ENCODE measurements around the gene ADAMTSL5. TPM values are rescaled to one million over a fixed set of nuclear protein-coding genes. Genes with fewer than 3 reads are reported as not detected.

ADAMTSL5 gene
- total RNA-seq, 4 donors from 2014 or later = 2.6 to 3.7 (median 2.7) TPM; not detected in 1

DNA sequence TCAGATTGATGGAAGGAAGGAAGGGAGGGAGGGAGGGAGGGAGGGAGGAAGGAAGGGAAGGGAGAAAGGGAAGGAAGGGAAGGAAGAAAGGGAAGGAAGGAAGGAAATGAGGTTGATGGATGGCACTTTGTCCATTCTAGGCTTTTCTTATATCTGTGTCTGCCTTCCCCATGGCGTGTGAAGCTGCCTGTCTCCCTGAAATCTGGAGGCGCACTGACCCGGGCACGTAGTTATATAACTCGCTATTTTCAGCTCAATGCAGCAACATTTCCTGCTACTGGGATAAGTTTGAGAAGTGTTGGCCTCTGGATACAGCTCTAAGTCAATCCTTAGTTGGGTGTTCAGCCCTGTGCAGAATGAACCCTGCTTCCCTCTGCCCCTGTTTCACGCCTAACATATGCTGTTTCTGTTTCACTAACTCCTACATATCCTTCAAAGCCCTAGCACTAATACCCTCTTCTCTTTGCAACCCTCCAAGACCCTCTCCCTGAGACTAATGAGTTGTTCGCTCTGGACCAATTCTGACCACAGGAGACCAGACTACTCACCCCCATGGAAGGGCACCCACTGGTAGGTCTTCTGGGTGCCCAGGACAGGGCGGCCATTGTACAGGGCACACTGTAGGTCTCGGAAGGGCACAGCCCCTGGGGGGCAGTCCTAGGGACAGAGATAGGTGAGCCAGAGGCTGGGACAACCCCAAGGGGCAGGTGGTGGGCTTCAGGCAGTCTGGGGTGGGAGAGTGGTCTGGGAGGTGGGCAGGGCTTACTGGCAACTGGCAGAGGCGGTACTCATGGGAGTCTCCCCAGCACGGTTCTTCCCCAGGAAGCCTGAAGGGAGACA lies 3.0 kb downstream of the ADAMTSL5 start:
- Histone ChIP-seq H3K4me3 (no peak overlapping the region), H3K36me3 (no peaks in the 10 kb centered on the region), H3K27ac (peak overlapping the region in 1 of 4 donors; percentile 15), H3K9me3 (no peaks in the 10 kb centered on the region), H3K4me1 (peaks cover 5 to 25% (median 13%) of the 10 kb centered on the region in 4 donors), H3K27me3 (peaks cover 48% of the 10 kb centered on the region)
- 47 to 50% methylated on average over 6 to 11 of the region's 11 CpGs for WGBS, 2 donors (ENCODE audit: low coverage in 1 of 2)
- no peak for DNase-seq
- TF ChIP-seq POLR2AphosphoS5 (IDR thresholded peaks at IDR 0.05) (no peak), EP300 (IDR thresholded peaks at IDR 0.05; ENCODE audit: low read depth) (no peak), POLR2A (IDR thresholded peaks at IDR 0.05) (no peak)
- TF ChIP-seq, protein P1, sequence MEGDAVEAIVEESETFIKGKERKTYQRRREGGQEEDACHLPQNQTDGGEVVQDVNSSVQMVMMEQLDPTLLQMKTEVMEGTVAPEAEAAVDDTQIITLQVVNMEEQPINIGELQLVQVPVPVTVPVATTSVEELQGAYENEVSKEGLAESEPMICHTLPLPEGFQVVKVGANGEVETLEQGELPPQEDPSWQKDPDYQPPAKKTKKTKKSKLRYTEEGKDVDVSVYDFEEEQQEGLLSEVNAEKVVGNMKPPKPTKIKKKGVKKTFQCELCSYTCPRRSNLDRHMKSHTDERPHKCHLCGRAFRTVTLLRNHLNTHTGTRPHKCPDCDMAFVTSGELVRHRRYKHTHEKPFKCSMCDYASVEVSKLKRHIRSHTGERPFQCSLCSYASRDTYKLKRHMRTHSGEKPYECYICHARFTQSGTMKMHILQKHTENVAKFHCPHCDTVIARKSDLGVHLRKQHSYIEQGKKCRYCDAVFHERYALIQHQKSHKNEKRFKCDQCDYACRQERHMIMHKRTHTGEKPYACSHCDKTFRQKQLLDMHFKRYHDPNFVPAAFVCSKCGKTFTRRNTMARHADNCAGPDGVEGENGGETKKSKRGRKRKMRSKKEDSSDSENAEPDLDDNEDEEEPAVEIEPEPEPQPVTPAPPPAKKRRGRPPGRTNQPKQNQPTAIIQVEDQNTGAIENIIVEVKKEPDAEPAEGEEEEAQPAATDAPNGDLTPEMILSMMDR (IDR thresholded peaks at IDR 0.05) = no peak
- intact Hi-C loops (cut with DNase I; ENCODE audit: low total_unique reads) (no loop called here), in situ Hi-C loops (cut with MboI; ENCODE audit: low pct_ligation_motif_present in 1 of 4, low pct_unique_long_range_greater_than_20kb in 1 of 4, low sequenced_read_pairs in 3 of 4) (no loop called here)

DNA sequence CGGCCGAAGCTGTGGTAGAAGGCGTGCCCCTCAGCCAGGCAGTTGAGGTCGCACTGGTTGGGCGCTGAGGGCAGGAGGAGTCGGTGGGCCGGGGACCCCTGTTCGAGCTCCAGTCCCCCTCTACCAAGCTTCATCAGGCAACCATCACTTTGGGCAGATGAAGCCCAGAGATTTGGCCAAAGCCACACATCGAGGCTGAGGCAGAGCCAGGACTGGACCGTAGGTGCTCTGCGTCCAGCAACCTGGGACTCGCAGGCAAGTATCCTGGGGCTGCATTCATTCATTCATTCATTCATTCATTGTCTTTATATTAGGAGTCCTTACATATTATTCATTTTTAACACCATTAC lies 4.3 kb downstream of the ADAMTSL5 start:
- no peak for DNase-seq
- H3K9me3 ChIP-seq = no peaks in the 10 kb centered on the region
- H3K36me3 ChIP-seq = no peaks in the 10 kb centered on the region
- peak overlapping the region; percentile 63 to 87 (median 80) for H3K27ac ChIP-seq
- peaks cover 4 to 23% (median 13%) of the 10 kb centered on the region in 4 donors for H3K4me1 ChIP-seq
- no peak for TF ChIP-seq POLR2A (IDR thresholded peaks at IDR 0.05)
- TF ChIP-seq, protein P1 (IDR thresholded peaks at IDR 0.05) = no peak
- TF ChIP-seq EP300 (IDR thresholded peaks at IDR 0.05; ENCODE audit: low read depth) = no peak
- no peak for TF ChIP-seq POLR2AphosphoS5 (IDR thresholded peaks at IDR 0.05)
- H3K27me3 ChIP-seq = peaks cover 51% of the 10 kb centered on the region
- 43 to 100% methylated on average over 1 to 12 of the region's 12 CpGs for WGBS, 2 donors (ENCODE audit: low coverage in 1 of 2)
- intact Hi-C loops (cut with DNase I; ENCODE audit: low total_unique reads) (no loop called here), in situ Hi-C loops (cut with MboI; ENCODE audit: low pct_ligation_motif_present in 1 of 4, low pct_unique_long_range_greater_than_20kb in 1 of 4, low sequenced_read_pairs in 3 of 4) (no loop called here)
- H3K4me3 ChIP-seq = peak overlapping the region in 2 of 4 donors; percentile 23 to 38

DNA sequence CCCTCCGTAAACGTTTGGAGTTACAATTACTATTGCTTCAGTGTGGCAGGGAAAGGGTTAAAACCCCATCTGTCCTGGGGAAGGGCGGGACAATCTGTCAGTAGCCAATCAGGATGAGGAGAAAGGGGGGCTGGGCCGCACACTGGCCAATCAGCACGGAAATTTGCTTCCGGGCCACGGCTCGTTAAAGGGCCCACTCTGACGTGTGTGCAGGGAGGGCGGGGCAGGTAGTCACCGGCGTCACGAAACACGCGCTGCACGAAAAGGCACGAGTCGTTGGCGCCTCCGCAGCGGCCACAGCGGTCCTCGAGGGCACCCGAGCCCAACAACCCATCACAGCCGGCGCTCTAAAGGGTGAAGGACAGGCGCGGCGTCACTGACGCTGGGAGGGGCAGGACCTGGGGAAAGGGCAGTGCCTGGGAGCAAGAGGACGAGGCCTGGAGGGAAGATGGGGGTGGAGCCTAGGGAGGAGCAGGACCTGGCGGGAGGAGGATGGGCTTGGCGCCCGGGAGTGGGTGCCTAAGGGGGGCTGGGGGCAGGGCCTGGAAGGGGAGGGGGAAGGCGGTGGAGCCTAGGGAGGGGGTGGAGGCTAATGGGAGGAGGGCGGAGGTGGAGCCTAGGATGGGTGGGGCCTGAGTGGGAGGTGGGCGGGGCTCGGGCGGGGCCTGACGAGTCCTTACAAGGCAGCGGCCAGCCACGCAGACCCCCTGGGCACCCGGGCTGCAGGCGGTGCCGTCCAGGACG lies 4.9 kb downstream of the ADAMTSL5 start:
- Histone ChIP-seq H3K4me3 (peak overlapping the region in 3 of 4 donors; percentile 23 to 39 (median 38)), H3K9me3 (no peaks in the 10 kb centered on the region), H3K27ac (peak overlapping the region; percentile 63 to 87 (median 80)), H3K4me1 (peaks cover 0 to 25% (median 14%) of the 10 kb centered on the region in 4 donors), H3K36me3 (no peaks in the 10 kb centered on the region), H3K27me3 (peaks cover 54% of the 10 kb centered on the region)
- WGBS, 2 donors (ENCODE audit: low coverage in 1 of 2) = 0 to 9% methylated on average over 2 to 40 of the region's 46 CpGs
- DNase-seq = peak; percentile 93
- intact Hi-C loops (cut with DNase I; ENCODE audit: low total_unique reads) = no loop called here
- in situ Hi-C loops (cut with MboI; ENCODE audit: low pct_ligation_motif_present in 1 of 4, low pct_unique_long_range_greater_than_20kb in 1 of 4, low sequenced_read_pairs in 3 of 4) = no loop called here
- peak in 1 of 3 donors; percentile 16 for TF ChIP-seq POLR2AphosphoS5 (IDR thresholded peaks at IDR 0.05)
- no peak for TF ChIP-seq POLR2A (IDR thresholded peaks at IDR 0.05)

DNA sequence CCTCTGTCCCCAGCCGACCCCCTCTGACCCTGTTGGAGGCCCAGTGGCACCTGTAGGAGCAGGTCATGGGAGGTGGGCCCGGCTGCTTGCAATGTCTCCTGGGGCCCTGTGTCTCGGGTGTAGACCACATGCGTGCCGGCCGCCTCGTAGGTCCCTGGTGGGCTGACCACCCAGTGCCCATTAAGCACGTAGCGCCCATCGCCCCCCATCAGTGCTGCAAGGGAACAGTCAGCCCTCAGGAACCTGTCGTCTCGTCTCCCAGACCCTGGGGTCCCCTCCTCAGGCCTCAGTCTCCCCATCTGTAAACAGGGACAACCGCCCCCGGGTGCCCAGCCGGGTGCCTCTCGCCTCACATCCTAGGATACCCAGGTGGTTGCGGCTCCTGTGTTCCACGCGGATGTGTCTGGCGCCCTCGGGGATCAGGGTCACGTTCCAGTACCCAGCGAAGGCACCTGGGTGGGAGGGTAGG lies 5.6 kb downstream of the ADAMTSL5 start:
- peak overlapping the region; percentile 63 to 87 (median 80) for H3K27ac ChIP-seq
- TF ChIP-seq, protein P1 (IDR thresholded peaks at IDR 0.05) = no peak
- no peak for TF ChIP-seq POLR2AphosphoS5 (IDR thresholded peaks at IDR 0.05)
- TF ChIP-seq POLR2A (IDR thresholded peaks at IDR 0.05) = no peak
- no peak for TF ChIP-seq EP300 (IDR thresholded peaks at IDR 0.05; ENCODE audit: low read depth)
- peaks cover 55% of the 10 kb centered on the region for H3K27me3 ChIP-seq
- no peak for DNase-seq
- intact Hi-C loops (cut with DNase I; ENCODE audit: low total_unique reads) (no loop called here), in situ Hi-C loops (cut with MboI; ENCODE audit: low pct_ligation_motif_present in 1 of 4, low pct_unique_long_range_greater_than_20kb in 1 of 4, low sequenced_read_pairs in 3 of 4) (no loop called here)
- H3K9me3 ChIP-seq = no peaks in the 10 kb centered on the region
- H3K4me1 ChIP-seq = peaks cover 0 to 20% (median 11%) of the 10 kb centered on the region in 4 donors
- WGBS, 2 donors (ENCODE audit: low coverage in 1 of 2) = 68% methylated on average over 19 of the region's 23 CpGs; no CpG with 5 or more reads in 1 of the 2 donors
- H3K36me3 ChIP-seq = no peaks in the 10 kb centered on the region
- no peak overlapping the region for H3K4me3 ChIP-seq

Measured in transverse colon (tissue), 4 donors.